Measurements from ENCODE around the gene TCEAL9. TPM values are rescaled to one million over a fixed set of nuclear protein-coding genes. Genes with fewer than 3 reads are reported as not detected.

TCEAL9 gene
- polyA plus RNA-seq, 3 donors: 0.49 to 2.2 (median 0.49) TPM

DNA sequence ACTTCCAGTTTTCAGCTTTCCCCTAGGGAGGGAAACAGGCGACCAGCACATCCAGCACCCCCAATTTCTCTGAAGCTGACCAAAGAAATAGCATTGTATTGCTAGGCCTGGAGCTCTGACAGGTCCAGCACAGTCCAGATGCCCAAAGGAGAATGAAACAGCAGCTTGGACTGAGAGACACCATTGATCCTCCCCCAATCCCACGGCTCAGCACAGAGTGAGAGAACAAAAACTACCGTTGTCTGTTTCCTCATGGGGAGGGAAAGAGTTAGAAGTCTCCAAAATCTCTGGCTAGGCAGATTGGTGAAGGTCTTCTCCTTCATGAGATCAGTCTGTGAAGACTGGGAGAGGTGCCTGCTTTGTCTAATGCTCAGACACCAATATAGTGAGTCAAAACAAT is 17.6 kb upstream of the TCEAL9 start:
- Histone ChIP-seq H3K79me2 (ENCODE audit: insufficient read depth, low read length) (no peaks in the 10 kb centered on the region), H3K4me3 (replicated peaks in 1 of 3; ENCODE audit: low read depth in 2 of 3, low read length in 3 of 3) (no peak overlapping the region), H3K9ac (ENCODE audit: insufficient read depth, low read length, poor library complexity, severe bottlenecking) (no peak overlapping the region), H4K20me1 (ENCODE audit: insufficient read depth, low read length) (no peaks in the 10 kb centered on the region), H3K27ac (ENCODE audit: low read depth in 1 of 2, low read length in 2 of 2) (no peak overlapping the region), H3K27me3 (ENCODE audit: control insufficient read depth in 2 of 2, insufficient read depth in 2 of 2, low read length in 2 of 2) (peaks cover 0 to 2% of the 10 kb centered on the region in 2 donors), H3K4me2 (replicated peaks; ENCODE audit: extremely low read depth, low read length, poor library complexity, severe bottlenecking) (no peak overlapping the region), H3K4me1 (ENCODE audit: control insufficient read depth in 1 of 2, insufficient read depth in 2 of 2, low read length in 2 of 2) (no peaks in the 10 kb centered on the region), H3K36me3 (replicated peaks in 1 of 2; ENCODE audit: control insufficient read depth in 1 of 2, insufficient read depth in 2 of 2, low read length in 2 of 2) (no peaks in the 10 kb centered on the region), H3K9me3 (replicated peaks in 1 of 2; ENCODE audit: control insufficient read depth in 1 of 2, insufficient read depth in 1 of 2, low read length in 2 of 2) (no peaks in the 10 kb centered on the region), H2AFZ (ENCODE audit: insufficient read depth, low read depth, low read length, poor library complexity, severe bottlenecking) (no peak overlapping the region)
- TF ChIP-seq, protein P1, sequence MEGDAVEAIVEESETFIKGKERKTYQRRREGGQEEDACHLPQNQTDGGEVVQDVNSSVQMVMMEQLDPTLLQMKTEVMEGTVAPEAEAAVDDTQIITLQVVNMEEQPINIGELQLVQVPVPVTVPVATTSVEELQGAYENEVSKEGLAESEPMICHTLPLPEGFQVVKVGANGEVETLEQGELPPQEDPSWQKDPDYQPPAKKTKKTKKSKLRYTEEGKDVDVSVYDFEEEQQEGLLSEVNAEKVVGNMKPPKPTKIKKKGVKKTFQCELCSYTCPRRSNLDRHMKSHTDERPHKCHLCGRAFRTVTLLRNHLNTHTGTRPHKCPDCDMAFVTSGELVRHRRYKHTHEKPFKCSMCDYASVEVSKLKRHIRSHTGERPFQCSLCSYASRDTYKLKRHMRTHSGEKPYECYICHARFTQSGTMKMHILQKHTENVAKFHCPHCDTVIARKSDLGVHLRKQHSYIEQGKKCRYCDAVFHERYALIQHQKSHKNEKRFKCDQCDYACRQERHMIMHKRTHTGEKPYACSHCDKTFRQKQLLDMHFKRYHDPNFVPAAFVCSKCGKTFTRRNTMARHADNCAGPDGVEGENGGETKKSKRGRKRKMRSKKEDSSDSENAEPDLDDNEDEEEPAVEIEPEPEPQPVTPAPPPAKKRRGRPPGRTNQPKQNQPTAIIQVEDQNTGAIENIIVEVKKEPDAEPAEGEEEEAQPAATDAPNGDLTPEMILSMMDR (IDR thresholded peaks at IDR 0.05): no peak
- Mint-ChIP-seq H3K27ac (no peak overlapping the region), H3K9me3 (no peaks in the 10 kb centered on the region), H3K36me3 (no peaks in the 10 kb centered on the region), H3K4me1 (no peaks in the 10 kb centered on the region), H3K4me3 (no peak overlapping the region), H3K27me3 (ENCODE audit: low read depth in 3 of 3) (peaks cover 0 to 13% (median 1%) of the 10 kb centered on the region in 3 donors)
- DNase-seq: no peak
- no CpG with 5 or more reads among the region's 3 CpGs for WGBS (ENCODE audit: insufficient coverage)
- intact Hi-C loops (cut with micrococcal nuclease): no loop called here

DNA sequence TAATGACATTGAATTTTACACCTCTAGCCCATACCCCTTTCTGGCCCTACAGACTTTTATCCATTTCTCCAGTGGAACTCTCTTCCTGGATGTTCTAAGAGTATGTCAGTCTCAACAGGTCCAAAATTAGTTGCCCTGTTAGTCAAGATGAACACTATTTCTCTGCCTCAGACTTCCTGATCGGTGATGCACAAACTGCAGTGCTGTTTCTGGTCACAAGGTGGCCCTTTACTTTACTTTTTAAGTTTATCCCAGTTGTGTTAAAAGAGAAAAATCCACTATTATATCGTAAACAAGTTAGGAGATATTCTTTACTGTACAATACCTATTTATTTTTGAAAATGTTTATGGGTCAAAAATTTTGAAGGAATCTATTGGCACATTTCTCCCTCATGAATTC is 13.2 kb upstream of the TCEAL9 start:
- no peak overlapping the region for H3K27ac ChIP-seq (ENCODE audit: low read depth in 1 of 2, low read length in 2 of 2)
- Mint-ChIP-seq H3K27ac (no peak overlapping the region), H3K4me1 (no peaks in the 10 kb centered on the region), H3K9me3 (no peaks in the 10 kb centered on the region), H3K36me3 (no peaks in the 10 kb centered on the region), H3K4me3 (no peak overlapping the region), H3K27me3 (ENCODE audit: low read depth in 3 of 3) (peaks cover 0 to 5% (median 0%) of the 10 kb centered on the region in 3 donors)
- DNase-seq: peak in 2 of 3 donors; percentile 1 to 9
- H3K9me3 ChIP-seq (replicated peaks in 1 of 2; ENCODE audit: control insufficient read depth in 1 of 2, insufficient read depth in 1 of 2, low read length in 2 of 2): no peaks in the 10 kb centered on the region
- no peak overlapping the region for H3K4me3 ChIP-seq (replicated peaks in 1 of 3; ENCODE audit: low read depth in 2 of 3, low read length in 3 of 3)
- H4K20me1 ChIP-seq (ENCODE audit: insufficient read depth, low read length): no peaks in the 10 kb centered on the region
- WGBS (ENCODE audit: insufficient coverage): no CpG with 5 or more reads among the region's 2 CpGs
- H3K9ac ChIP-seq (ENCODE audit: insufficient read depth, low read length, poor library complexity, severe bottlenecking): no peak overlapping the region
- intact Hi-C loops (cut with micrococcal nuclease): loop anchor here (10.0 kb wide), 2 partner anchors 102 to 122 kb away; no protein-coding TSS in a partner anchor
- TF ChIP-seq, protein P1 (IDR thresholded peaks at IDR 0.05): peak; percentile 63
- H2AFZ ChIP-seq (ENCODE audit: insufficient read depth, low read depth, low read length, poor library complexity, severe bottlenecking): no peak overlapping the region
- H3K27me3 ChIP-seq (ENCODE audit: control insufficient read depth in 2 of 2, insufficient read depth in 2 of 2, low read length in 2 of 2): peaks cover 0 to 6% of the 10 kb centered on the region in 2 donors
- H3K79me2 ChIP-seq (ENCODE audit: insufficient read depth, low read length): no peaks in the 10 kb centered on the region
- H3K4me1 ChIP-seq (ENCODE audit: control insufficient read depth in 1 of 2, insufficient read depth in 2 of 2, low read length in 2 of 2): no peaks in the 10 kb centered on the region
- no peaks in the 10 kb centered on the region for H3K36me3 ChIP-seq (replicated peaks in 1 of 2; ENCODE audit: control insufficient read depth in 1 of 2, insufficient read depth in 2 of 2, low read length in 2 of 2)
- H3K4me2 ChIP-seq (replicated peaks; ENCODE audit: extremely low read depth, low read length, poor library complexity, severe bottlenecking): no peak overlapping the region
